NCI-H128 (cell line): ENCODE measurements around the gene ABCA10.
"Not testable (repeated sequence)": the region's sequence is repeated elsewhere in the genome, so short reads cannot be mapped to it uniquely, and the experiment has no call there.

Experiments
- DNase-seq: peaks from one replicate; lab custom pipeline; 2025; ENCODE audit not compliant: unreplicated experiment; lab: John Stamatoyannopoulos, UW

ABCA10 gene

GRCh38 chr17:69168642-69169041 is 60.0 kb downstream of the ABCA10 start:
- not testable (repeated sequence) for DNase-seq

DNA sequence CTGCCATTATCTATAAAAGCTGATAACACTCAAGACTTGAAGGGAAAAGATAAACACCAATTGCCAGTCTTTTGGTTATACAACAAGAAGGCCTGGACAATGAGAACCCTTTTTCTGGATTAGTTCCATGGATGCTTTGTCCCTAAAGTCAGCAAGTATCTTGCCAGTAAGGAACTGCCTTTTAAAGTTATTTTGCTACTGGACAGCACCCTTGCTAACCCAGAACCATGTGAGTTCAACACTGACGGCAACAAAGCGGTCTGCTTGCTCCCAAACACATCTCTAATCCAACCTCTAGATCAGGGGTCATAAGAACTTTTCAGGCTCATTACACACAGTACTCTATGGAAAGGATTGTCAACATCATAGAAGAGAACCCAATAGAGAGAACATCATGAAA is 61.7 kb downstream of the ABCA10 start:
- DNase-seq, result no peak

- no peak for DNase-seq
Measured at GRCh38 chr17:69164206-69164605, 64.4 kb downstream of the ABCA10 start.

DNA sequence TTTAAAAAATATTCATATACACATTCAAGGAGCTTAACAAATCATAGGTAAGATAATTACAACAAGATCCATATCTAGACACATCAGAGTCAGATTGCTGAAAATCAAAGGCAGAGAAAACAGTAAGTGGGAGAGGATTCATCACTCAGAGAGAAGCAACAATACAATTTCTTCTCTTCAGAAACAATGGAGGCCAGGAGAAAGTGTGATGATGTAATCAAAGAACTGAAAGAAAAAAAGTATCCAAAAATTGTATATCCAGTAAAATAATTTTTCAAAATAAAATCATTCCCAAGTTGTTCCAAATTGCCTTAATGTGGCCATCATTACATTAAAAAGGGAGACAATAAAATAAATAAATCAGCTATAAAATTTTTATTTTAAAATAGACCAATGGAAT is 69.2 kb downstream of the ABCA10 start:
- no peak for DNase-seq

DNA sequence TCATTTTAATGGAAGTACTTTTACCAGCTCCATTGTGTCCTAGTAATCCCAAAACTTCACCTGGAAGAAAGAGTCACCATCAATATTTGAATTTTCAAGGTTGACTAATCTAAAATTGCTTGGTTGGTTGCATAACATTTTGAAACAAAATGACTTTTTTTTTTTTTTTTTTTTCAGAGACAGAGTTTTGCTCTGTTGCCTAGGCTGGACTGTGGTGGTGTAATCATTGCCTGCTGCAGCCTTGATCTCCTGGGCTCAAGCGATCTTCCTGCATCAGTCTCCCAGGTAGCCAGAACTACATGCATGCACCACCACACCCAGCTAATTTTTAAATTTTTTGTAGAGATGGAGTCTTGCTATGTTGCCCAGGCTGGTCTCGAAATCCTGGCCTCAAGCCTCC is 74.4 kb downstream of the ABCA10 start:
- DNase-seq, result no peak

- DNase-seq, result no peak
Measured at GRCh38 chr17:69150333-69150732, 78.3 kb downstream of the ABCA10 start.

DNA sequence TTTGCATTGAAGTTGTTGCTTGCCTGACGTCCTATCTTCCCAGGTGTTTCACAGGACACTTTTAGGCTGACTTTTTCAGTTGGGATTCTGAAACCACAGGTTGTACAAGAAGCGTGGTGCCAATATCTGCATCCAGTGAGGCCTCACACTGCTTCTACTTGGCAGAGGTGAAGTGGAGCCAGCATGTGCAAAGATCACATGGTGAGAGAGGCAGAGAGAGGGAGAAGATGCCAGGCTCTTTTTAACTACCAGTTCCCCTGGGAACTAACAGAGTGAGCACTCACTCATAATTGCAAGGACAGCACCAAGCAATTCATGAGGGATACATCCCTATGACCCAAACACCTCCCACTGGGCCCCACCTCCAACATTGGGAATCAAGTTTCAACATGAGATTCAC is 81.2 kb downstream of the ABCA10 start:
- DNase-seq, result no peak

DNA sequence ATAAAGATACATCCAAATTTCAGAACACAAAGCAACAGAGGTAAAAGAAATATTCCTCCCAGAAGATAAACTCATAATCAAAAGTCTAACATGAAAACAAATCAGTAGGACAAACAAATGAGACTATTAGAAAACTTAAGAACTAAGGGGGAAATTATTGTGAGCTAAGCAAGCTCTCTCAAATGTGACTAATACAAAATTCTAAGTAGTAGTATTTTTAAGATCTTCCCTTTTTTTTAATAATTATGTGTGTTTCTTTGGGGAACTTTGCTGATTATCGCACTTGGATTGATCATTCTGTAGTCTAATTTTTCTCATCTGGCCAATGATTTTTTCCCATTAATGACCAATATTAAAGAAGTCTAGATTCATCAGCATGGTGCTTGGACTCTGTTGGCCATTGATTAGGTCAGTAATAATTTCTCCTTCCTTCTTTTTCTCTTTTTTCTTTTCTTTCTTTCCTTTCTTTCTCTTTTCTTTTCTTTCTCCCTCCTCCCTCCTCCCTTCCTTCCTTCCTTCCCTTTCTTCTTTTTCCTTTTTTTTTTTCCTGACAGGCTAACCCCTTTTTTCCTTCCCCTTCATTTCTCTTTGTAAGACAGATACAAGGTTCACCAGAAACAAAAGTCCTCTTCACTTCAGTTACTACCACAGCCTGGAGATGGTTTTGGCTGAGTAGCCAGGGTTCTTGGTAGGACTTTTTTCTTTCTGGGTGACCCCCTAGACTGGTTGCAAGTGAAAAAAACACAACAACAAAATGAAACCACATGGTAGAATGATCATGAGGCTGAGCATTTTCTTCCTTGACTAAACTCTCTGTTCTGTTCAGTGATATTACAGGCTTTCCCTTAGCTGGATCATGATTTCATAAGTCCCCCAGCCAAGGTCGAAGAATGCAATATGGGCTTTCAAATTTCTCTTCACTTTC is 84.0 kb downstream of the ABCA10 start:
- no peak for DNase-seq

GRCh38 chr17:69143683-69144231 is 84.9 kb downstream of the ABCA10 start:
- DNase-seq, result no peak

GRCh38 chr17:69143151-69143550 is 85.5 kb downstream of the ABCA10 start:
- DNase-seq, result no peak

DNA sequence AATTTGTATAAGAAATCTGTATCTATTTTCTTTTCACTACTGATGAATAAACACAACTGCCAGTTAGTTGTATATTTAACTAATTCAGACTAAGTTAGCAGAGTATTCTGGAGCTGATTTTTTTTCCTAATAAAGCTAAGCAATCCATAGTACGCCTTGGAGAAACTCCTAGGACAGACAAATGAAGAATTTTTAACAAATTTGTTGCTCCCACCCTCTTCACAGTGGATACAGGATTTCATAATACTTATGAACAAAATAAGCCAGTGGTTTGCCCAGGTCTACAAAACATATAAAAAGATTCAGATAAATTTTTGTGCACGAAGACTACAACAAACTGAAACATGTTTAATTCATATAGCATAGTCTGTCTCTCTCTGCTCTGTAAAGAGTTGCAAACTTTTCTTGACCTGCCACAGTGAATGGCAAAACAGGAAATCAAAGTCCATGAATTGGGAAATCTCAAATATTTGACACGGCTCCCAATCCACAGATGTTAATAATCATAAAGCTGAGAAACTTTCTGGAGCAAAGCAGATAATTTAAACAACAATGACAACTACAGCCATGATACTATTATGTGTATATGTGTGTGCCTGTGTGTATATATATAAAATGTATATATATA is 86.3 kb downstream of the ABCA10 start:
- no peak for DNase-seq

DNA sequence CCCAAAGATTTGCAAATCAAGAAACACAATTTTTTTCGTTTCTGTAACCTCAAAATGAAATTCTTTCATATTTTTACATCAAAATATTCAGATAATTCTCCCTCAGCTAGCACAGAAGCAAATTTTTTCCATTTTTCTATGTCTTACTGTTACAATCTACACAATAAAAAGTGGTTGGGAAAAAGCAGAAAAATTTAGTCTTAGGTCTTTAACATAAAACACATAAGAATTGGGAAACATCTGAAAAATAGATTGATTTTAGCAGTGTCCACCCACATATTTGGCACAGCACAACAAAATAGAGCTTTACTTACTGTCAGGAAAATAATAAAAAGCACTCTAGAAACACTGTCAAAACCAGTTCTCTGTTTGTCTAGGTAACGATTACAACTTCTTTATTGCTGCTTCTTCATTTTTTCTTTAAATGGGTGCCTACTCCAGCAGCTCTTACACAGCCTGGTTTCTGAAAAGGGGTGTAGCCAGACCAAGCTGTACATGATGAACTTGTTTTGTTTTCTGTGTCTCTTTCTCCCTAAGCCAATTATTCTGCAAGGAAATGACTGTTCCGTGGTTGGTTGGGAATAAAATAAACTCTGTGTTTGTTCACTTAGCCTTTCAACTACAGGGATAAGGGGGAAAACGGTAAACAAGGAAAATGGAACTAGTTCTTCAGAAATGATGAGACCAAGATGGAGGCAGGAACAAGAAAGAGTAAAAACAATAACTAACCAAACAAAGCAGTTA is 87.0 kb downstream of the ABCA10 start, which contains the start of gene ABCA6:
ABCA6 (minus strand) TSS at position 465 of the 744 bp plus-strand sequence. CDS start 1,192 bp downstream, outside the sequence.
- no peak for DNase-seq

GRCh38 chr17:69134112-69134511 is 94.5 kb downstream of the ABCA10 start:
- DNase-seq, result no peak

DNA sequence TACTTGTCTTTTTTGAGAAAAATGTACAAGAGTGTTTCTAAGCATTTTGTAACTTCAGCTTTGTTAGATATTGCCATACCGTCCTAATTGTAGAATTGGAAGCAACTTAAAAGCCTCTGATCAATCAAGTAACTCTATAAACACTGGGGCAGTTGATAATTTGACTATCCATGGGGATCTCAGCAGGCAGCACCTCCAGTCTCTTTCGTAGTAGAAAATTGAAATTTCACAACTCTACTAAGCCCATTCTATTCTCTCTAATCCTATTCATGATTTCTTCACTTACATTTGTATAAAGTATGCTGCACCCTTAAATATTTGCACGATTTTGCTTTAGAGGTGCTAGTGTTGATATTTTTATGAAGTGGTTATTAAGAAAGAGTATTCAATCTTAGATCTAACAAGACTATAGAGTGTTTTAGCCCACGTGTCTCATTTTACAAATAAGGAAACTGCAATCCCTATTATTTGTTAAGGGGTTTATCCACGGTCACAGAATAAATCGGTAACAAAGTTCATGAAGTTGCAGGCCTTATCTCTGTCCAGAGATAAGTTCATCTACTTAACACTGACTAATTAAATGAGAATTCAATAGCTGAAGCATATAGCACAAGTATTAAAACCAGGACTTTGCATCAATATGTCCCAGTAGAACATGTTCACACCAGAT is 97.9 kb downstream of the ABCA10 start:
- no peak for DNase-seq

GRCh38 chr17:69123626-69124025 is 105.0 kb downstream of the ABCA10 start:
- no peak for DNase-seq

DNA sequence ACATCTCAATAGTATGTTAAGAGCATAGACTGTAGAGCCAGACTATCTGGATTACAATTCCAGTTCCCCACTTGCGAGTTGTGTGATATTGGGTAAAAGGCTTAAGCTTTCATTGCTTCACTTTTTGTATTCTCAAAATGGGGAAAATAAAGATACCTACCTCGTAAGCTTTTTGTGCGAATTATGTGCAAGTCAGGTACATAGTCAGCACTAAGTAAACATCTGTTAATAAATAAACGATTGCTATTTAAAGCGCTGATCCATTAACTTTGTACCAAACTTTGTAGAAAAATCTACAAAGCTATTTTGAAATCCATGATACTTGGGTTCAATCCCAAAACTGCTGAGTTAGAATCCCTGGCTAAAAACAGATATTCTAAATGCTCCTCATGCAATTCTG is 106.6 kb downstream of the ABCA10 start:
- DNase-seq, result no peak

GRCh38 chr17:69117855-69118784 is 110.5 kb downstream of the ABCA10 start:
- no peak for DNase-seq

GRCh38 chr17:69111794-69112193 is 116.8 kb downstream of the ABCA10 start:
- DNase-seq, result no peak

DNA sequence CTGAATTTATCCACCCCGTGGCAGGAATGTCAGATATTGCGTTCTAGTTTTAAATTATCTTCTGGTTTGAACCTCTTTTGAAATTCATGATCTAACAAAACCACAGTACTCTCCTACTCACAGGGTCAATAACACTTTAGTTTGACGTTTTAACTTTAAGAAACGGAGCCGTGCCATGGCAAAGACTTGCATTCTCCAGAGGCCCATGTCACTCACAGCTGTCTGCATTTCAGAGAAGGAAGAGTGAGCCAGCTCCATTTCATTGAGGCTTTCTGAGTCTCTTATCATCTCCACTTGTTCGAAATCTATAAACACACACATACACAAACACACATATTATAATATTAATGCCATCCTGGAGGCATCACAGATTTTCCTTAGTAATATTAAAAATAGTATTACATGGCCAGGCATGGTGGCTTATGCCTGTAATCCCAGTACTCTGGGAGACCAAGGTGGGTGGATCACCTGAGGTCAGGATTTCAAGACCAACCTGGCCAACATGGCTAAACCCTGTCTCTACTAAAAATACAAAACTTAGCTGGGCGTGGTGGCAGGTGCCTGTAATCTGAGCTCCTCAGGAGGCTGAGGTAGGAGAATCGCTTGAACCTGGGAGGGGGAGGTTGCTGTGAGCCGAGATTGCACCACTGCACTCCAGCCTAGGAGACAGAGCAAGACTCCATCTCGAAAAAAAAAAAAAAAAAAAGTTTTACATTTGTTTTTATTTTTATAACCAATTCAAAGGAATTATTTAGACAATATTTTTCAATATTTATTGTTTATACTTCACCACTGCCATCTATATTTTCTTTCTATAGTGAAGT is 122.5 kb downstream of the ABCA10 start:
- DNase-seq, result no peak
